BE2C (cell line): ENCODE results near the gene ECEL1.
"Not testable (repeated sequence)": the region's sequence is repeated elsewhere in the genome, so short reads cannot be mapped to it uniquely, and the experiment has no call there.

Source experiments
- DNase-seq: peaks from one replicate; pipeline ENCODE4 v3.0.0-alpha.2; 2020
- H3K27me3 ChIP-seq: fragments of 250-450 bp; sonication (Bioruptor Pico); 2 replicates; pipeline ENCODE4 v1.5.1; 2020; ENCODE audit warnings: mild to moderate bottlenecking
- H3K36me3 ChIP-seq: fragments of 250-450 bp; sonication (Bioruptor Pico); 2 replicates; pipeline ENCODE4 v1.5.1; 2020; ENCODE audit warnings: mild to moderate bottlenecking
- H3K4me1 ChIP-seq: fragments of 250-450 bp; sonication (Bioruptor Pico); 2 replicates; pipeline ENCODE4 v1.5.1; 2020
- H3K4me3 ChIP-seq: 2 replicates; pipeline ENCODE4 v1.5.1; 2011; ENCODE audit warnings: low read depth, low read length
- H3K9me3 ChIP-seq: fragments of 250-450 bp; sonication (Bioruptor Pico); 2 replicates; pipeline ENCODE4 v1.5.1; 2020
- TF ChIP-seq, protein P1 (sequence below): IDR thresholded peaks from 2 replicates; pipeline ENCODE4 v1.5.1; 2012; ENCODE audit warnings: mild to moderate bottlenecking, low read depth, low read length

Gene ECEL1

DNA sequence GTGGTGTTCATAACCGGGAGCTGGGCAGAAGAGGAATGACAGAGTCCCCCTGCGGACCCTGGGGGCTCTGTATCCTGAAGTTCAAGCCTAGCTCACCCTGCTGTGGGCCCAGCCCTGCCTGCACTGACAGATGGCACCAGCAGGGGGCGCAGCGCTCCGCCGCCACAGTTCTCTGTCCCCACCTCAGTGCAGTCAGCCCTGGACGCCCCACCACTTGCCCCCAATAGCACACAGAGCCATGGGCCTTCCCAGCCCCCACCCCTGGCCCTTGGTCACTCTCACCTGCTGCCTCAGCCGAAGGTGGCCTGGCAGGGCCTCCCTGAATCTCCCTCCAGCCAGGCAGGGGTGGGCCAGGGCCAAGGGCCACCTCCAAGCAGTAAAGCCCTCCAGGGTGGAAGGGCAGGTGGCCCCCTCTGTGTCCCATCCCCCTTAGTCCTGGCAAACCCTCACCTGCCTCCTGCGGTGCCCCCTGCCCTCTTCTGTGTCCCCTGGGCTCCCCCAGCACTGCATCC lies 41.3 kb downstream of the ECEL1 start:
- DNase-seq, H3K36me3 ChIP-seq, H3K27me3 ChIP-seq, H3K4me3 ChIP-seq, H3K9me3 ChIP-seq, H3K4me1 ChIP-seq: not testable (repeated sequence)
- TF ChIP-seq, protein P1, sequence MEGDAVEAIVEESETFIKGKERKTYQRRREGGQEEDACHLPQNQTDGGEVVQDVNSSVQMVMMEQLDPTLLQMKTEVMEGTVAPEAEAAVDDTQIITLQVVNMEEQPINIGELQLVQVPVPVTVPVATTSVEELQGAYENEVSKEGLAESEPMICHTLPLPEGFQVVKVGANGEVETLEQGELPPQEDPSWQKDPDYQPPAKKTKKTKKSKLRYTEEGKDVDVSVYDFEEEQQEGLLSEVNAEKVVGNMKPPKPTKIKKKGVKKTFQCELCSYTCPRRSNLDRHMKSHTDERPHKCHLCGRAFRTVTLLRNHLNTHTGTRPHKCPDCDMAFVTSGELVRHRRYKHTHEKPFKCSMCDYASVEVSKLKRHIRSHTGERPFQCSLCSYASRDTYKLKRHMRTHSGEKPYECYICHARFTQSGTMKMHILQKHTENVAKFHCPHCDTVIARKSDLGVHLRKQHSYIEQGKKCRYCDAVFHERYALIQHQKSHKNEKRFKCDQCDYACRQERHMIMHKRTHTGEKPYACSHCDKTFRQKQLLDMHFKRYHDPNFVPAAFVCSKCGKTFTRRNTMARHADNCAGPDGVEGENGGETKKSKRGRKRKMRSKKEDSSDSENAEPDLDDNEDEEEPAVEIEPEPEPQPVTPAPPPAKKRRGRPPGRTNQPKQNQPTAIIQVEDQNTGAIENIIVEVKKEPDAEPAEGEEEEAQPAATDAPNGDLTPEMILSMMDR = peak; percentile 37; the same call in 1 of the 2 replicates

DNA sequence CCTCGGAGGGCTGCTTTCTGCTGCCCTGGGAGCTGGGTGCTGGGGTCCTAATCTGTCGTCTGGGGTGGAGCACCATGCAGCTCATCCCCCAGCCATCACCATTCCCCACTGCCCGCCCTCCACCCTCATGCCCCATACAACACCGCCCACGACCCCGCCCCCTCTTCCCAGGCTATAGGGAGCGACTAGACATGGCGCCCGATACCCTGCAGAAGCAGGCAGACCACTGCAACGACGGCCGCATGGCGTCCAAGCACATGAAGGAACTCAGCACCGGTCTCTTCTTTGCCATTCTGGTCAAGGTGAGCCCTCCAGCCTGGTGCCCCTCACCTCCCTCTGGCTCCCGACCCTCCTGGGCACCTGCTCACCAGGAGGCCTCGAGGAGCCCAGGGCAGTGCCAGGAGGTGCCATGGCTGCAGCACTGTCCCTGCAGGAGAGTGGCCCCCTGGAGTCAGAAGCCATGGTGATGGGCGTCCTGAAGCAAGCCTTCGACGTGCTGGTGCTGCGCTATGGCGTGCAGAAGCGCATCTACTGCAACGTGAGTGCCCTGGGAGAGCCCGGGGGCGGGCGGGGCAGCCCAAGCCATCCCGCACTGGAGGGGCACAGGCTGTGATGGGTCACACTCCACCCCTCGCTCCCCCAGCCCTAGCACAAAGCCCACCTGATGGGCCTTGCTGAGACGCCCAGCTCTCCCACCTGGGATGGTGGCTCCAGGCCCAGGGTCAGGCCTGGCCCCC lies 42.3 kb downstream of the ECEL1 start:
- H3K27me3 ChIP-seq, H3K4me1 ChIP-seq, DNase-seq, H3K9me3 ChIP-seq, H3K4me3 ChIP-seq, H3K36me3 ChIP-seq: not testable (repeated sequence)

GRCh38 chr2:232444409-232445148 lies 43.1 kb downstream of the ECEL1 start:
- no peaks in the 10 kb centered on the region for H3K27me3 ChIP-seq
- peaks cover 5% of the 10 kb centered on the region for H3K4me1 ChIP-seq
- no peak overlapping the region for H3K4me3 ChIP-seq
- H3K36me3 ChIP-seq = no peaks in the 10 kb centered on the region
- peak; percentile 77 for DNase-seq
- TF ChIP-seq, protein P1 = peak; percentile 69
- H3K9me3 ChIP-seq = no peaks in the 10 kb centered on the region

DNA sequence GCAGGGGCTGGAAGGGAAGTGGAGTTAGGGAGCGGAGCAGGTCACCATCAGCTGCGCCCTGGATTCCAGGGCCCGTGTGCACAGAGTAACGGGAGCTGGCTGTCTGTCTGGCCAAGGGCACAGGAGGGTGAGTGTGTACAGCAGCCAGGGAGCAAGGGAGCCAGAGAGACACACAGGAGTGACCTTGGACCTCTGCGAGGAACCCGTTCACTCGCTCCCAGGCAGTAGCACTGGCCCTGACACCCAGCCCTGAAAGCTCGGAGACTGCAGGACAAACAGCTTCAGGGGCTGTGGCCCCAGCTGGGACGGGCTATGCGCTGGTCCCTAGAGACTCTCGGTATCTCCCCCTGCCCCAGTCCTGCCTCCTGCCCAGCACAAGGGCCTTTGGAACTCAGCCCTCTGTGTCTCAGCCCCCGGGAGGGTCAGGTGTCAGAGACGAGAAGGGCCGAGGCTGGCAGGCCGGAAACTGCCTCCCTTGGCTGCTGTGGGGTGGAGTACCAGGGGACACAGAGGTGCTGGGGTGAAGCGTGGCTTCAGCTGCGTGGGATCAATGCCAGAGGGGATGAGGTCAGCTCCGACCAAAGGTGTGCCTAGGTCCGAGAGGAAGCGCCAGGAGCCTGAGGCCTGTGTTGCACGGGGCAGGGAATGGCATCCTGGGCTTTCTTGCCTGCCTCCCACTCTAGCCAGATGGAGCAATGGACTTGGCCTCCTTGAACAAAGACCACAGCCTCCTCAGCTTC lies 43.8 kb downstream of the ECEL1 start:
- DNase-seq, H3K4me3 ChIP-seq, H3K36me3 ChIP-seq, H3K27me3 ChIP-seq, H3K4me1 ChIP-seq, H3K9me3 ChIP-seq: not testable (repeated sequence)

- not testable (repeated sequence) for H3K27me3 ChIP-seq, H3K9me3 ChIP-seq, H3K36me3 ChIP-seq, DNase-seq, H3K4me3 ChIP-seq, H3K4me1 ChIP-seq
Measured at GRCh38 chr2:232443047-232443446, 44.6 kb downstream of the ECEL1 start.

DNA sequence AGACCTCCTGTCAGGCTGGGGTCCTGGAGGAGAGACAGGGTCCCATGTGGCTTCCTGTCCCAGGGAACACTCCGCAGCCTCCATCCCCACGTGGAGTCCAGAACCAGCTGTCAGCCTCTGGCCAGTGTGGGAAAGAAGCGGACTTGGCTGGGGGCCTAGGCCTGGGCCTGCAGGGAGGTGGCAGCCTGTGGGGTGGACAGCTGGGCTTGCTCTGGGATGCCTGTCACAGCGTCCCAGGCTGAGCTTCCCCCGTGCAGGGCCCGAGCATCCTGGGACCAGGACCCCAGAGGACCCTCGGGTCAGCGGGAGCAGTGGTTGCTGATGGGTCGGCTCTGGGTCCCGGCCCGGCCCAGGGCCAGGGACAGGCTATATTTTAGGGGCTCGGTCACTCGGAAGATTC lies 45.2 kb downstream of the ECEL1 start:
- H3K27me3 ChIP-seq, H3K4me1 ChIP-seq, DNase-seq, H3K9me3 ChIP-seq, H3K36me3 ChIP-seq, H3K4me3 ChIP-seq: not testable (repeated sequence)

DNA sequence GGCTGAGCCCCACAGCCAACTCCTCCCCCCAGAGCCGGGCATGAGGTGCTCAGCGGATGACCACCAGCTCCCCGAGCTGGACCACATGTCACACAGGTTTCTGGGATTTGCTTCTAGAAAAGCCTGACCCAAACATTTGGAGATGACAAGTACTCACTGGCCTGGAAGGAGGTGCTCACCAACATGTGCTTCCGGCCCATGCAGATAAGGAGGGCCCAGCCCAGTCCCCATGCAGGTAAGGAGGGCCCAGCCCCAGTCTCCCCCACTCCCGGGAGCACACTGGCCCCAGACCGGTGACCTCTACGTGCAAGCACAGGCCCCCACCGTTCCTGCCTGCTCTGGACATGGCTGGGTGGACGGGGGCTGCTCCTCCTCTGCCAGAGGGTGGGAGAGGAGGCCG lies 45.7 kb downstream of the ECEL1 start:
- H3K36me3 ChIP-seq, H3K4me3 ChIP-seq, H3K9me3 ChIP-seq, DNase-seq, H3K4me1 ChIP-seq, H3K27me3 ChIP-seq: not testable (repeated sequence)

GRCh38 chr2:232441147-232441651 lies 46.4 kb downstream of the ECEL1 start:
- no peak for DNase-seq
- Histone ChIP-seq H3K36me3 (no peaks in the 10 kb centered on the region), H3K4me3 (no peak overlapping the region), H3K27me3 (no peaks in the 10 kb centered on the region), H3K4me1 (peaks cover 5% of the 10 kb centered on the region), H3K9me3 (no peaks in the 10 kb centered on the region)
- TF ChIP-seq, protein P1 = no peak
